ENCODE results near the gene HOXB13.

DNA sequence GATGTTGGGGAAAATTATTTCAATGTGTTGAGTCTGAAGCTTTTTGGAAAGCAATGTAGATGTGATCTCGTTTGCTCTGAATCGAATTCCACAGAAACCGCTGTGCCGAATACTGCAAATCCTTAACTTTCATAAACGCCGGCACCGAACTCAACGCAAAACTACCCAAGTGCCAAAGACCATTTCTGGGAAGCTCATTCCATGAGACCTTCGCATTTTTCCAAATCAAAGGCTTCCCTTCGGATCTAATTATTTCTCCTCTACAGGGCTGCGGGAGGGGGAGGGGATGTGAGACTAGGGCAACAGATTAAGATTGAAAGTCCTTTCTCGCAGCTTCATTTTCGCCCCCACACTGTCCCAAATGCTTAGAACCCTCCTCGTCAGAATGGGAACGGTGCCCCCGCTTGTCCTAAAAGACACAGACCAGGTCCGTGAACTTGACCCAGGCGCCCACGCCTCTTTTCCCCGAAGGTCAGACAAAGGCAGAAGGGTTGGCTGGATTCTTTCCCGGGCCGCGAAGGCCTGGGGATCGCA, 10.3 kb downstream of the HOXB13 start:
- no peak for TF ChIP-seq CTCF (IDR thresholded peaks at IDR 0.05; ENCODE audit: low read length)
- TF ChIP-seq EZH2 (optimal IDR thresholded peaks at IDR 0.05; ENCODE audit: low read depth, low read length): no peak
- no peak for TF ChIP-seq EZH2phosphoT487 (IDR thresholded peaks at IDR 0.05; ENCODE audit: low read length)

Data from MM.1S (cell line).